ENCODE data around the gene KHK.

Gene KHK

DNA sequence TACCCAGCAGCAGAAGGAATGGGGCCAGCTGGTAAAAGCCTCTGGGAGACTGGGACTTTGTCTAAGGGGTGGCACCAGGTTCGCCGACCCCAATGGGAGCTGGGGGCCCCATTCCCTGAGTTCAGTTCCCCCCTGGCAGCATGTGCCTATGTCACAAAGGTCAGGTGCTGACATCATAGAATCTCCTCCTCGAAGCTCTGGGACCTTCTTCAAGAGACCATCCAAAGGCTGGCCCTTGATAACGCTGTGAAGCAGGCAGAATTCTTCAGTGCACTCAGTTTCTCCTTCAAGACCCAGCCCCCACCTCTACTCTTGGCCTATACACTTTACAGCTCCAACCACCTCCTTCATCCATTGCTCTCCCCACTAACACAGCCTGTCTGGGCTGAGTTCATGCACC, 52.7 kb downstream of the KHK start, which contains the start of gene PRR30:
Gene PRR30, minus strand, starts transcription at position 101 of the 400 bp plus-strand sequence. CDS start 1,081 bp downstream, outside the sequence.
- H3K4me3 ChIP-seq (ENCODE audit: low read length) = no peak within 1 kb of the TSS
- H3K4me1 ChIP-seq (ENCODE audit: control insufficient read depth, low read length) = peaks cover 8% of the 10 kb centered on the region
- H3K4me2 ChIP-seq (ENCODE audit: low read length) = no peak within 1 kb of the TSS
- H3K9me3 ChIP-seq (ENCODE audit: control insufficient read depth, insufficient read depth, low read length) = no peaks in the 10 kb centered on the region
- H3K79me2 ChIP-seq (ENCODE audit: control insufficient read depth, low read length) = peaks cover 1% of the 10 kb centered on the region
- peaks cover 8% of the 10 kb centered on the region for H3K27me3 ChIP-seq (ENCODE audit: control insufficient read depth, low read length)
- TF ChIP-seq EZH2phosphoT487 (IDR thresholded peaks at IDR 0.05; ENCODE audit: borderline replicate concordance, low read length) = no peak
- TF ChIP-seq, protein P1, sequence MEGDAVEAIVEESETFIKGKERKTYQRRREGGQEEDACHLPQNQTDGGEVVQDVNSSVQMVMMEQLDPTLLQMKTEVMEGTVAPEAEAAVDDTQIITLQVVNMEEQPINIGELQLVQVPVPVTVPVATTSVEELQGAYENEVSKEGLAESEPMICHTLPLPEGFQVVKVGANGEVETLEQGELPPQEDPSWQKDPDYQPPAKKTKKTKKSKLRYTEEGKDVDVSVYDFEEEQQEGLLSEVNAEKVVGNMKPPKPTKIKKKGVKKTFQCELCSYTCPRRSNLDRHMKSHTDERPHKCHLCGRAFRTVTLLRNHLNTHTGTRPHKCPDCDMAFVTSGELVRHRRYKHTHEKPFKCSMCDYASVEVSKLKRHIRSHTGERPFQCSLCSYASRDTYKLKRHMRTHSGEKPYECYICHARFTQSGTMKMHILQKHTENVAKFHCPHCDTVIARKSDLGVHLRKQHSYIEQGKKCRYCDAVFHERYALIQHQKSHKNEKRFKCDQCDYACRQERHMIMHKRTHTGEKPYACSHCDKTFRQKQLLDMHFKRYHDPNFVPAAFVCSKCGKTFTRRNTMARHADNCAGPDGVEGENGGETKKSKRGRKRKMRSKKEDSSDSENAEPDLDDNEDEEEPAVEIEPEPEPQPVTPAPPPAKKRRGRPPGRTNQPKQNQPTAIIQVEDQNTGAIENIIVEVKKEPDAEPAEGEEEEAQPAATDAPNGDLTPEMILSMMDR (IDR thresholded peaks at IDR 0.05; ENCODE audit: low read depth, low read length, poor library complexity, severe bottlenecking) = no peak
- H3K9me2 ChIP-seq (replicated peaks; ENCODE audit: control insufficient read depth, low read length) = no peaks in the 10 kb centered on the region
- no peaks in the 10 kb centered on the region for H3F3A ChIP-seq (ENCODE audit: control insufficient read depth, insufficient read depth)
- H4K20me1 ChIP-seq (ENCODE audit: control insufficient read depth, insufficient read depth, low read depth, low read length) = no peaks in the 10 kb centered on the region
- no peak within 1 kb of the TSS for H3K27ac ChIP-seq (ENCODE audit: low read depth, low read length)
- H3K36me3 ChIP-seq (ENCODE audit: control insufficient read depth, low read length) = no peaks in the 10 kb centered on the region; the same call in 1 of the 2 replicates

DNA sequence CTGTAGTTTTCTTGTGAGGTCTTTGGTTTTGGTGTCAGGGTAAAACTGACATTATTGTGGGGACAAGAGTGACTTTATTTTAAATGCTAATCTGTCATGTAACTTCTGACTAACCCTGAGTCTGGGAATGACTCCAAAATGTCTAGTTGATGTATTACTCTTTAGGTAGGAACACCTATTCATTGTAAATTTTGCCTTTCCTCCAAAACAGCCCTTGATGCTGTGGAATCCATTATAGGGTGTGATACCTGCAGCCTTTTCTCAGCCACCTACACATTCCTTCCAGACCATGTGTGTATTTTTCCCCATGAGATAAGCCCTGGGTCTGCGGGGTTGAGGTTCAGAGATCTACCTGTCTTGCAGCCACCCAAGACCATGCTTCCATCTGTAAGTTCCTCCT, 56.7 kb downstream of the KHK start:
- no peaks in the 10 kb centered on the region for H3K79me2 ChIP-seq (ENCODE audit: control insufficient read depth, low read length)
- H3K4me3 ChIP-seq (ENCODE audit: low read length) = no peak overlapping the region
- H3K9me2 ChIP-seq (replicated peaks; ENCODE audit: control insufficient read depth, low read length) = no peaks in the 10 kb centered on the region
- TF ChIP-seq, protein P1 (IDR thresholded peaks at IDR 0.05; ENCODE audit: low read depth, low read length, poor library complexity, severe bottlenecking) = no peak
- no peak for TF ChIP-seq EZH2phosphoT487 (IDR thresholded peaks at IDR 0.05; ENCODE audit: borderline replicate concordance, low read length)
- H3K36me3 ChIP-seq (ENCODE audit: control insufficient read depth, low read length) = no peaks in the 10 kb centered on the region
- no peaks in the 10 kb centered on the region for H4K20me1 ChIP-seq (ENCODE audit: control insufficient read depth, insufficient read depth, low read depth, low read length)
- H3K9me3 ChIP-seq (ENCODE audit: control insufficient read depth, insufficient read depth, low read length) = no peaks in the 10 kb centered on the region
- H3K4me2 ChIP-seq (ENCODE audit: low read length) = no peak overlapping the region
- H3K27me3 ChIP-seq (ENCODE audit: control insufficient read depth, low read length) = peaks cover 12% of the 10 kb centered on the region
- no peaks in the 10 kb centered on the region for H3F3A ChIP-seq (ENCODE audit: control insufficient read depth, insufficient read depth)
- no peak overlapping the region for H3K27ac ChIP-seq (ENCODE audit: low read depth, low read length)
- no peaks in the 10 kb centered on the region for H3K4me1 ChIP-seq (ENCODE audit: control insufficient read depth, low read length)

GRCh38 chr2:27145682-27146081, 59.1 kb downstream of the KHK start:
- H3K9me3 ChIP-seq (ENCODE audit: control insufficient read depth, insufficient read depth, low read length) = no peaks in the 10 kb centered on the region
- H3K9me2 ChIP-seq (replicated peaks; ENCODE audit: control insufficient read depth, low read length) = no peaks in the 10 kb centered on the region
- no peaks in the 10 kb centered on the region for H3K4me1 ChIP-seq (ENCODE audit: control insufficient read depth, low read length)
- TF ChIP-seq, protein P1 (IDR thresholded peaks at IDR 0.05; ENCODE audit: low read depth, low read length, poor library complexity, severe bottlenecking) = no peak
- no peak for TF ChIP-seq EZH2phosphoT487 (IDR thresholded peaks at IDR 0.05; ENCODE audit: borderline replicate concordance, low read length)
- no peaks in the 10 kb centered on the region for H3K36me3 ChIP-seq (ENCODE audit: control insufficient read depth, low read length)
- H3K4me3 ChIP-seq (ENCODE audit: low read length) = no peak overlapping the region
- H3K27me3 ChIP-seq (ENCODE audit: control insufficient read depth, low read length) = peaks cover 12% of the 10 kb centered on the region
- no peaks in the 10 kb centered on the region for H4K20me1 ChIP-seq (ENCODE audit: control insufficient read depth, insufficient read depth, low read depth, low read length)
- no peaks in the 10 kb centered on the region for H3K79me2 ChIP-seq (ENCODE audit: control insufficient read depth, low read length)
- H3K4me2 ChIP-seq (ENCODE audit: low read length) = no peak overlapping the region
- no peak overlapping the region for H3K27ac ChIP-seq (ENCODE audit: low read depth, low read length)
- H3F3A ChIP-seq (ENCODE audit: control insufficient read depth, insufficient read depth) = no peaks in the 10 kb centered on the region

Data from DOHH2 (cell line).